HEK293 (cell line): Measurements from ENCODE around the gene GYPC.

Experiments
- CTCF ChIA-PET: fragments of 350-600 bp; formaldehyde crosslinking; extraction: SDS; loops from one replicate; lab custom pipeline; 2021; ENCODE audit warnings: antibody characterized with exemption; lab: Yijun Ruan, JAX
- POLR2A ChIA-PET: fragments of 300-600 bp; formaldehyde crosslinking; extraction: SDS; loops from one replicate; lab custom pipeline; 2020; ENCODE audit warnings: antibody characterized with exemption, inconsistent platforms; lab: Yijun Ruan, JAX
- H3K27ac ChIP-seq: fragments of 200-500 bp; sonication (Bioruptor generic); 2 replicates; pipeline ENCODE4 v1.5.1; 2014; ENCODE audit warnings: low read depth, low read length, control low read depth, inconsistent platforms; ENCODE audit errors: extremely low read depth
- H3K36me3 ChIP-seq, 2 experiments: fragments of 200-500 bp in 1 of 2; sonication (Bioruptor generic) in 1 of 2; 1 replicate in 1 of 2; 2 replicates in 1 of 2; pipeline ENCODE4 v1.5.1; 2014 to 2017; ENCODE audit warnings: inconsistent platforms in 2 of 2, low read length in 2 of 2; ENCODE audit not compliant: control insufficient read depth in 2 of 2, insufficient read depth in 1 of 2
- H3K4me1 ChIP-seq: fragments of 200-500 bp; sonication (Bioruptor generic); 2 replicates; pipeline ENCODE4 v1.5.1; 2014; ENCODE audit warnings: mild to moderate bottlenecking, low read length, inconsistent platforms; ENCODE audit not compliant: control insufficient read depth, insufficient read depth
- H3K4me3 ChIP-seq: 2 replicates; pipeline ENCODE4 v1.5.1; 2011; ENCODE audit warnings: low read depth, mild to moderate bottlenecking, control low read depth, low read length, moderate library complexity
- H3K9me3 ChIP-seq: fragments of 200-500 bp; sonication (Bioruptor generic); 2 replicates; pipeline ENCODE4 v1.5.1; 2014; ENCODE audit warnings: low read depth, low read length, inconsistent platforms; ENCODE audit not compliant: control insufficient read depth, insufficient read depth
- GLI4 ChIP-seq: fragments of 450-650 bp; formaldehyde crosslinking; IDR thresholded peaks from 2 replicates; pipeline ENCODE4 v1.5.1; 2016; ENCODE audit warnings: missing biosample characterization, missing genetic modification characterization
- HOXD13 ChIP-seq: sonication (generic); formaldehyde crosslinking; IDR thresholded peaks from 2 replicates; pipeline ENCODE4 v1.8.0; 2022; ENCODE audit warnings: missing genetic modification reagents, borderline replicate concordance
- KLF10 ChIP-seq: fragments of 450-650 bp; IDR thresholded peaks from 2 replicates; pipeline ENCODE4 v1.5.1; 2018; ENCODE audit warnings: missing biosample characterization, mild to moderate bottlenecking, missing genetic modification characterization
- KLF16 ChIP-seq: fragments of 450-650 bp; formaldehyde crosslinking; IDR thresholded peaks from 2 replicates; pipeline ENCODE4 v1.5.1; 2017; ENCODE audit warnings: missing biosample characterization, missing genetic modification characterization
- MYNN ChIP-seq: fragments of 450-650 bp; formaldehyde crosslinking; IDR thresholded peaks from 2 replicates; pipeline ENCODE4 v1.5.1; 2016; ENCODE audit warnings: missing biosample characterization, missing genetic modification characterization, borderline replicate concordance
- SALL2 ChIP-seq: fragments of 450-650 bp; formaldehyde crosslinking; IDR thresholded peaks from 2 replicates; pipeline ENCODE4 v1.5.0; 2017; ENCODE audit warnings: missing biosample characterization, mild to moderate bottlenecking, missing genetic modification characterization, borderline replicate concordance
- SP7 ChIP-seq: fragments of 450-650 bp; formaldehyde crosslinking; IDR thresholded peaks from 2 replicates; pipeline ENCODE4 v1.5.1; 2016; ENCODE audit warnings: missing biosample characterization, missing genetic modification characterization
- YY2 ChIP-seq: fragments of 450-650 bp; formaldehyde crosslinking; IDR thresholded peaks from 2 replicates; pipeline ENCODE4 v1.5.1; 2016; ENCODE audit warnings: missing biosample characterization, missing genetic modification characterization
- ZNF148 ChIP-seq: fragments of 450-650 bp; formaldehyde crosslinking; IDR thresholded peaks from 2 replicates; pipeline ENCODE4 v1.5.0; 2017; ENCODE audit warnings: missing biosample characterization, missing genetic modification characterization, borderline replicate concordance
- ZNF2 ChIP-seq: fragments of 450-650 bp; formaldehyde crosslinking; IDR thresholded peaks from 2 replicates; pipeline ENCODE4 v1.5.1; 2016; ENCODE audit warnings: missing biosample characterization, missing genetic modification characterization
- ZNF239 ChIP-seq: fragments of 450-650 bp; formaldehyde crosslinking; IDR thresholded peaks from 2 replicates; pipeline ENCODE4 v1.5.1; 2016; ENCODE audit warnings: missing biosample characterization, missing genetic modification characterization
- ZNF274 ChIP-seq, 2 experiments: fragments of 200-500 bp in 1 of 2; fragments of 450-650 bp in 1 of 2; sonication (Bioruptor generic) in 1 of 2; formaldehyde crosslinking in 1 of 2; IDR thresholded peaks; 2 replicates each; pipeline versions ENCODE4 v1.5.1 to v1.6.1; 2014 to 2016; ENCODE audit warnings: borderline replicate concordance in 1 of 2, inconsistent platforms in 1 of 2, low read length in 1 of 2, missing biosample characterization in 1 of 2, missing genetic modification characterization in 1 of 2
- ZNF292 ChIP-seq: fragments of 450-650 bp; formaldehyde crosslinking; IDR thresholded peaks from 2 replicates; pipeline ENCODE4 v1.5.1; 2016; ENCODE audit warnings: low read depth, missing biosample characterization, missing genetic modification characterization, borderline replicate concordance
- ZNF350 ChIP-seq: fragments of 450-650 bp; formaldehyde crosslinking; IDR thresholded peaks from 2 replicates; pipeline ENCODE4 v1.5.0; 2017; ENCODE audit warnings: missing biosample characterization, mild to moderate bottlenecking, missing genetic modification characterization
- ZNF426 ChIP-seq: fragments of 450-650 bp; formaldehyde crosslinking; IDR thresholded peaks from 2 replicates; pipeline ENCODE4 v1.5.1; 2017; ENCODE audit warnings: missing biosample characterization, missing genetic modification characterization, mild to moderate bottlenecking, inconsistent platforms, moderate library complexity
- ZNF510 ChIP-seq: fragments of 450-650 bp; formaldehyde crosslinking; IDR thresholded peaks from 2 replicates; pipeline ENCODE4 v1.5.1; 2018; ENCODE audit warnings: mild to moderate bottlenecking, missing genetic modification characterization, missing biosample characterization; ENCODE audit not compliant: insufficient replicate concordance
- ZNF624 ChIP-seq: fragments of 450-650 bp; formaldehyde crosslinking; IDR thresholded peaks from 2 replicates; pipeline ENCODE4 v1.5.1; 2017; ENCODE audit warnings: missing biosample characterization, missing genetic modification characterization
- ZNF707 ChIP-seq: fragments of 450-650 bp; formaldehyde crosslinking; IDR thresholded peaks from 2 replicates; pipeline ENCODE4 v1.5.1; 2016; ENCODE audit warnings: missing biosample characterization, missing genetic modification characterization
- ZNF76 ChIP-seq: fragments of 450-650 bp; formaldehyde crosslinking; IDR thresholded peaks from 2 replicates; pipeline ENCODE4; 2016; ENCODE audit warnings: low read depth, missing biosample characterization, missing genetic modification characterization, borderline replicate concordance
- TF ChIP-seq, protein P1 (sequence below): fragments of 450-650 bp; formaldehyde crosslinking; IDR thresholded peaks from 2 replicates; pipeline ENCODE4 v1.5.1; 2016; ENCODE audit warnings: missing biosample characterization, missing genetic modification characterization, borderline replicate concordance
- TF ChIP-seq, protein P2 (sequence below): fragments of 450-650 bp; formaldehyde crosslinking; IDR thresholded peaks from 2 replicates; pipeline ENCODE4 v1.5.1; 2016; ENCODE audit warnings: missing biosample characterization, missing genetic modification characterization
- TF ChIP-seq, protein P3 (sequence below): fragments of 450-650 bp; formaldehyde crosslinking; IDR thresholded peaks from 2 replicates; pipeline ENCODE4 v1.5.1; 2016; ENCODE audit warnings: missing biosample characterization, missing genetic modification characterization
- TF ChIP-seq, protein P4 (sequence below): fragments of 450-650 bp; formaldehyde crosslinking; IDR thresholded peaks from 2 replicates; pipeline ENCODE4 v1.5.1; 2016; ENCODE audit warnings: missing biosample characterization, missing genetic modification characterization
- TF ChIP-seq, protein P5 (sequence below): fragments of 450-650 bp; formaldehyde crosslinking; IDR thresholded peaks from 2 replicates; pipeline ENCODE4 v1.5.1; 2016; ENCODE audit warnings: missing biosample characterization, missing genetic modification characterization

Gene GYPC

GRCh38 chr2:126623000-126623399 is 33.0 kb upstream of the GYPC start:
- H3K36me3 ChIP-seq, result no peaks in the 10 kb centered on the region
- no peak overlapping the region for H3K27ac ChIP-seq
- ChIA-PET CTCF (no interaction called here), POLR2A (no interaction called here)
- no peaks in the 10 kb centered on the region for H3K9me3 ChIP-seq
- no peaks in the 10 kb centered on the region for H3K4me1 ChIP-seq
- no peak overlapping the region for H3K4me3 ChIP-seq
- TF ChIP-seq ZNF148 (tag by site-specific recombination), result no peak
- TF ChIP-seq MYNN (tag by site-specific recombination), result no peak
- no peak for TF ChIP-seq SP7 (tag by site-specific recombination)
- TF ChIP-seq HOXD13, result no peak
- TF ChIP-seq, protein P1, sequence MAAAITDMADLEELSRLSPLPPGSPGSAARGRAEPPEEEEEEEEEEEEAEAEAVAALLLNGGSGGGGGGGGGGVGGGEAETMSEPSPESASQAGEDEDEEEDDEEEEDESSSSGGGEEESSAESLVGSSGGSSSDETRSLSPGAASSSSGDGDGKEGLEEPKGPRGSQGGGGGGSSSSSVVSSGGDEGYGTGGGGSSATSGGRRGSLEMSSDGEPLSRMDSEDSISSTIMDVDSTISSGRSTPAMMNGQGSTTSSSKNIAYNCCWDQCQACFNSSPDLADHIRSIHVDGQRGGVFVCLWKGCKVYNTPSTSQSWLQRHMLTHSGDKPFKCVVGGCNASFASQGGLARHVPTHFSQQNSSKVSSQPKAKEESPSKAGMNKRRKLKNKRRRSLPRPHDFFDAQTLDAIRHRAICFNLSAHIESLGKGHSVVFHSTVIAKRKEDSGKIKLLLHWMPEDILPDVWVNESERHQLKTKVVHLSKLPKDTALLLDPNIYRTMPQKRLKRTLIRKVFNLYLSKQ (tag by site-specific recombination), result no peak
- TF ChIP-seq ZNF2 (tag by site-specific recombination), result no peak
- no peak for TF ChIP-seq ZNF76
- TF ChIP-seq, protein P2, sequence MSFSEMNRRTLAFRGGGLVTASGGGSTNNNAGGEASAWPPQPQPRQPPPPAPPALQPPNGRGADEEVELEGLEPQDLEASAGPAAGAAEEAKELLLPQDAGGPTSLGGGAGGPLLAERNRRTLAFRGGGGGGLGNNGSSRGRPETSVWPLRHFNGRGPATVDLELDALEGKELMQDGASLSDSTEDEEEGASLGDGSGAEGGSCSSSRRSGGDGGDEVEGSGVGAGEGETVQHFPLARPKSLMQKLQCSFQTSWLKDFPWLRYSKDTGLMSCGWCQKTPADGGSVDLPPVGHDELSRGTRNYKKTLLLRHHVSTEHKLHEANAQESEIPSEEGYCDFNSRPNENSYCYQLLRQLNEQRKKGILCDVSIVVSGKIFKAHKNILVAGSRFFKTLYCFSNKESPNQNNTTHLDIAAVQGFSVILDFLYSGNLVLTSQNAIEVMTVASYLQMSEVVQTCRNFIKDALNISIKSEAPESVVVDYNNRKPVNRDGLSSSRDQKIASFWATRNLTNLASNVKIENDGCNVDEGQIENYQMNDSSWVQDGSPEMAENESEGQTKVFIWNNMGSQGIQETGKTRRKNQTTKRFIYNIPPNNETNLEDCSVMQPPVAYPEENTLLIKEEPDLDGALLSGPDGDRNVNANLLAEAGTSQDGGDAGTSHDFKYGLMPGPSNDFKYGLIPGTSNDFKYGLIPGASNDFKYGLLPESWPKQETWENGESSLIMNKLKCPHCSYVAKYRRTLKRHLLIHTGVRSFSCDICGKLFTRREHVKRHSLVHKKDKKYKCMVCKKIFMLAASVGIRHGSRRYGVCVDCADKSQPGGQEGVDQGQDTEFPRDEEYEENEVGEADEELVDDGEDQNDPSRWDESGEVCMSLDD (tag by site-specific recombination), result no peak
- no peak for TF ChIP-seq GLI4 (tag by site-specific recombination)
- TF ChIP-seq ZNF274 (IDR thresholded peaks at IDR 0.05; ENCODE audit: low read length), result no peak
- no peak for TF ChIP-seq ZNF274 (tag by site-specific recombination; IDR thresholded peaks at IDR 0.05; ENCODE audit: borderline replicate concordance)
- TF ChIP-seq, protein P3, sequence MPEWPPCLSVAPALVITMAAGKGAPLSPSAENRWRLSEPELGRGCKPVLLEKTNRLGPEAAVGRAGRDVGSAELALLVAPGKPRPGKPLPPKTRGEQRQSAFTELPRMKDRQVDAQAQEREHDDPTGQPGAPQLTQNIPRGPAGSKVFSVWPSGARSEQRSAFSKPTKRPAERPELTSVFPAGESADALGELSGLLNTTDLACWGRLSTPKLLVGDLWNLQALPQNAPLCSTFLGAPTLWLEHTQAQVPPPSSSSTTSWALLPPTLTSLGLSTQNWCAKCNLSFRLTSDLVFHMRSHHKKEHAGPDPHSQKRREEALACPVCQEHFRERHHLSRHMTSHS (tag by site-specific recombination), result no peak
- TF ChIP-seq, protein P4, sequence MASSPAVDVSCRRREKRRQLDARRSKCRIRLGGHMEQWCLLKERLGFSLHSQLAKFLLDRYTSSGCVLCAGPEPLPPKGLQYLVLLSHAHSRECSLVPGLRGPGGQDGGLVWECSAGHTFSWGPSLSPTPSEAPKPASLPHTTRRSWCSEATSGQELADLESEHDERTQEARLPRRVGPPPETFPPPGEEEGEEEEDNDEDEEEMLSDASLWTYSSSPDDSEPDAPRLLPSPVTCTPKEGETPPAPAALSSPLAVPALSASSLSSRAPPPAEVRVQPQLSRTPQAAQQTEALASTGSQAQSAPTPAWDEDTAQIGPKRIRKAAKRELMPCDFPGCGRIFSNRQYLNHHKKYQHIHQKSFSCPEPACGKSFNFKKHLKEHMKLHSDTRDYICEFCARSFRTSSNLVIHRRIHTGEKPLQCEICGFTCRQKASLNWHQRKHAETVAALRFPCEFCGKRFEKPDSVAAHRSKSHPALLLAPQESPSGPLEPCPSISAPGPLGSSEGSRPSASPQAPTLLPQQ (tag by site-specific recombination), result no peak

GRCh38 chr2:126627643-126628042 is 28.3 kb upstream of the GYPC start:
- Histone ChIP-seq H3K4me1 (no peaks in the 10 kb centered on the region), H3K9me3 (no peaks in the 10 kb centered on the region), H3K27ac (no peak overlapping the region), H3K4me3 (no peak overlapping the region), H3K36me3 (no peaks in the 10 kb centered on the region)
- TF ChIP-seq SALL2 (no peak), ZNF239 (no peak), YY2 (tag by site-specific recombination) (no peak), ZNF2 (tag by site-specific recombination) (no peak), KLF10 (tag by site-specific recombination) (no peak), ZNF707 (no peak), ZNF350 (tag by site-specific recombination) (no peak), ZNF426 (tag by site-specific recombination) (no peak), ZNF624 (tag by site-specific recombination) (no peak), KLF16 (no peak), ZNF292 (tag by site-specific recombination) (no peak), ZNF510 (no peak)
- TF ChIP-seq, protein P5, sequence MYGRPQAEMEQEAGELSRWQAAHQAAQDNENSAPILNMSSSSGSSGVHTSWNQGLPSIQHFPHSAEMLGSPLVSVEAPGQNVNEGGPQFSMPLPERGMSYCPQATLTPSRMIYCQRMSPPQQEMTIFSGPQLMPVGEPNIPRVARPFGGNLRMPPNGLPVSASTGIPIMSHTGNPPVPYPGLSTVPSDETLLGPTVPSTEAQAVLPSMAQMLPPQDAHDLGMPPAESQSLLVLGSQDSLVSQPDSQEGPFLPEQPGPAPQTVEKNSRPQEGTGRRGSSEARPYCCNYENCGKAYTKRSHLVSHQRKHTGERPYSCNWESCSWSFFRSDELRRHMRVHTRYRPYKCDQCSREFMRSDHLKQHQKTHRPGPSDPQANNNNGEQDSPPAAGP (tag by site-specific recombination), result no peak
- ChIA-PET POLR2A (no interaction called here), CTCF (interaction anchor here (0.6 to 1.0 kb wide), 3 partner anchors 9 to 99 kb away, joined by 3 read pairs; no protein-coding TSS in a partner anchor)
